SKM-1 (cell line): ENCODE results near the gene EMILIN1.
"Not testable (repeated sequence)": the region's sequence is repeated elsewhere in the genome, so short reads cannot be mapped to it uniquely, and the experiment has no call there.

Experiments used
- DNase-seq: peaks from one replicate; lab custom pipeline; 2025; ENCODE audit not compliant: unreplicated experiment; lab: John Stamatoyannopoulos, UW

EMILIN1 gene

DNA sequence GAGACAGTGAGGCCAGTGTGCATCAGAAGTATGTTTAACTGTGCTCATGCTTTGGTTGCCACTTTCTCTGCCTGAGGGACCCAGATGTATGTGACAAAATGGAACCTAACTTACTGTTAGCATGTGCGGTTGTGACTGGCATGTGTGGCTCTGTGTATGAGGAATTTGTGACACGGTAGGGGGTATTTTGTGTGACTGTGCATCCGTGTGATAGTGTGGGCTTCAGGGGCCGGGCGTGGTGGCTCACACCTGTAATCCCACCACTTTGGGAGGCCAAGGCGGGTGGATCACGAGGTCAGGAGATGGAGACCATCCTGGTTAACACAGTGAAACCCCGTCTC, 40.9 kb downstream of the EMILIN1 start:
- DNase-seq = not testable (repeated sequence)

DNA sequence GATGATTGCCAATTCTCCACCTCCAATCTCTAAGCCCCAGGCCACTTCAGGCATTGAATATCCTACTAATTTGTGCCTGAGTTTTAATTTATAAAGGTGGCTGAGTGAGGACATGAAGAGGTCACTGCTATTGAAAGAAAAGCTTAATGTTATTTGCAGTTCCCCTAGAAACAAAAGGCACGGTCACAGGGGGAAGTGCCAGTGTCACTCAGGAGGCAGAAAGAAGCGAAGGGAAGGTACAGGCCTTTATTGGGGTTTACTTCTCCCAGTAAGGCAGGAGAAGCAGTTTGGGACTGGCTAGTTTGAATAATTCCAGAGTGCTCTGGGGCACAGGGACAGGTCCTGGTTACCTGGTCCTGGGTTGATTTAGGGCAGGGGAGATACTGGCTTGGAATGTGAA, 43.5 kb downstream of the EMILIN1 start:
- no peak for DNase-seq

DNA sequence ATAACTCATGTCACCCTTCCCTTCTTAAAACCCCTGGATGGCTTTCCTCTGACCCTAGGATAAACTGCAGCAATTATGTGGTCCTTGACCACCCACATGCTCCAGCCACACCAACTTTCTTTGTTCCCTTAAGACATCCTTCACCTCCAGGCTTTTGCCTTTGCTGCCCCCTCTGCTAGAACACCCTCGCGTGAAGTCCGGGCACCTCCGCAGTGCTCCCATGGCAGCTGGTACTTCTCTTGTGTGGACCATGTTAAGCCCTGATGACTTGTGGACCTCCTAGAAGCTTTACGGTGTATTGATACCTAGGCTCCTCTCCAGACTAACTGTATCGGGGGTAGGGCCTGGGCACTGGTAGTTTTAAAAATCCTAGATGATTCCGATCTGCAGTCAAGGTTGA, 44.4 kb downstream of the EMILIN1 start:
- no peak for DNase-seq

DNA sequence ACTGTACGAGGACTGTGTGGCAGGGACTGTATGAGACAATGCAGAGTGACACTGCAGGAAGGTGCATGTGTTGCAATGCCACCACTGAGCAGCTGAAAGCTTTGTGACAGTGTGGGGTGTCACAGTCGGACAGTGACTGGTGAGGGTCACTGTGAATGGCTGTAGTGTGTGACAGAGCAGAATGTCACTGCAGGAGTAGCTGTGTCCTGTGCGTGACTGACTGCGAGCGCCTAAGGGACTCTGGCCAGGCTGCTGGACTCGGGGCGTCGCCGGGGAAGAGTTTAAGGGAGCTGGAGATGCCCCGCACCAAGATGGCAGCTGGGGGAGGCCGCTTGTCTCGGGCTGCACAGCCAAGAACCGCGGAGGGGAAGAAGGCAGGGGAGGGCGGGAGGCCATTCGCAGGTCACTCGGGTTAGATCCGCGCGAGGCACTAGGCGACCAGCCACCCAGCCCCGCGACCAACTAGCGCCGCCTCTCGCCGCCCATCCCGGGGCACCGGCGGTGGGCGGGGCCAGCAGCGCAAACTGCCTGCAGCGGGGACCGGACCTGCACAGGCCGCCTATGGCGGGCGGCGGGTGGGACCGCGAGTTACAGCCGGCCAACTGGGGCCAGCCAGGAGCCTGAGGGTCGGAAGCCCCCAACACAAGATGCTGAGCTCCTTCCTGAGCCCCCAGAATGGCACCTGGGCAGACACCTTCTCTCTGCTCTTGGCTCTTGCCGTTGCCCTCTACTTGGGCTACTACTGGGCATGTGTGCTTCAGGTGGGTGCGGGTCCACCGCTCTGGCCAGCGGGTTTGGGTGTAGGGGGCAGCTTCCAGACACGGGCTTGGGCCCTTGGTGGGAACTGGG, 45.1 kb downstream of the EMILIN1 start, which contains the start of gene ABHD1:
Gene ABHD1 (plus strand): TSS at position 514 of the 849 bp plus-strand sequence. CDS start 134 bp downstream, at position 648.
- DNase-seq = peak; percentile 48

DNA sequence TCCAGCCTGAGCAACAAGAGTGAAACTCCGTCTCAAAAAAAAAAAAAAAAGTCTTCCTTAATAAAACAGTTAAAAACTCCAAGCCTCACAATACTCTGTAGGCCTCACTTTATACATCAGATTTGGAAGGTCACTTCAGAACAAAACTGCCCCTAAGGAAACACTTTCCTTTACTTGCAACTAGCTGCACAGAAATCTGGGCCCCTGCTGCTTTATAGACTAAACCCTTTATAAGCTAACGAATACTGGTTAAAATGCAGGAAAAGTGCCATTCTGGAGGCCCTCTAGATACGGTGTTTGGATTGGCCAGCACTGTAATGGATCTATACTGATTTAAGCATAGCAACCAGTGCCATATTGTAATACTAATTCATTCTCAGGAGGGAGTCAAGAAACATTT, 46.7 kb downstream of the EMILIN1 start:
- no peak for DNase-seq

DNA sequence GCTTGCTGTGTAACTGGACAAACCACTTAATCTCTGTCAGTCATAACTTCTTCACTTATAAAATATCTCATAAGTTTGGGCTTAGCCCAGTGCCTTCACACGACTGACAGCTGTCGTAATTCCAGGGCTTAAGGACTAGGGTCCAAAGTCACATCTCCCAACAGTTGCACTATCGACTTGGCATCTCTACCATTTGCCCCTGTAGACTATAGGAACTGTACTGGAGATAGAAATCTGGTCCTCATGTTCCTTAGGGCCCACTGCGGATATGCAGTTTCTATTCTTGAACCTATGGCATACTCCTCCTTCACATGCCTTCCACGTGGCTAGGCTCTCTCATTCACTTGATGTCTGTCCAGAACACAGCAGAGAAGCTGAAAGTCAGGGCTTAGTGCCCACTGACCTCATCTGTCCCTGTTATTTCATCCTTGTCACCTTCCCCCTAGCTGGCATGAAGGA, 47.9 kb downstream of the EMILIN1 start:
- DNase-seq = no peak

DNA sequence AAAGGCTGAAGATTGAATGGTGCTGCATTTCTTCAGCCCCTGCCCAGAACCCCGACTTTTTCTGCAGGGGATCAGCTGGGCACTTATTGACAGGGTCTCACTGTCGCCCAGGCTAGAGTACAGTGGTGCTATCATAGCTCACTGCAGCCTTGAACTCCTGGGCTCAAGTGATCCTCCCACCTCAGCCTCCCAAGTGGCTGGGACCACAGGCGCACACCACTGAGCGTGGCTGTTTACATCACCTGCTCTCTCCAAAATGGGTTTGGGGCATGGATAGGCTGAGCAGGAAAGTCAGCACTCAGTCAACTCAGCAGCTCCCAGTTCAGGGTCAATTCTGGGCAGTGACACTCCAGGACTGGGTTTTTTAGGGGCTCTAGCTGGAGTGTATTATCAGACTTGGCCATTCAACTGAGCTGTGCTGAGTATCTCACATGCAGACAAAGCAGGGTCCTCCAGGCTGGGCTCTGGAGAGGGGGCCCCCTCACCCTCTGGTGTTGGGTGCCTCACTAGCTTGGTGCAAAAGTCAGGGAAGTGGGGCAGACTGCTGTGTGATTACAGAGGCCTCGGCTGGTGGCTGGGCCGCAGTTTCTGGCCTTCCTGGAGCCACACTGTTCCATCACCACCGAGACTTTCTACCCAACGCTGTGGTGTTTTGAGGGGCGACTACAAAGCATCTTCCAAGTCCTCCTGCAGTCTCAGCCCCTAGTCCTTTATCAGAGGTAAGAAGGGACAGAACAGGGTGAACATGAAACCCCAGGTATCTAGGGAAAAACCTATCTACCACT, 49.7 kb downstream of the EMILIN1 start:
- no peak for DNase-seq

DNA sequence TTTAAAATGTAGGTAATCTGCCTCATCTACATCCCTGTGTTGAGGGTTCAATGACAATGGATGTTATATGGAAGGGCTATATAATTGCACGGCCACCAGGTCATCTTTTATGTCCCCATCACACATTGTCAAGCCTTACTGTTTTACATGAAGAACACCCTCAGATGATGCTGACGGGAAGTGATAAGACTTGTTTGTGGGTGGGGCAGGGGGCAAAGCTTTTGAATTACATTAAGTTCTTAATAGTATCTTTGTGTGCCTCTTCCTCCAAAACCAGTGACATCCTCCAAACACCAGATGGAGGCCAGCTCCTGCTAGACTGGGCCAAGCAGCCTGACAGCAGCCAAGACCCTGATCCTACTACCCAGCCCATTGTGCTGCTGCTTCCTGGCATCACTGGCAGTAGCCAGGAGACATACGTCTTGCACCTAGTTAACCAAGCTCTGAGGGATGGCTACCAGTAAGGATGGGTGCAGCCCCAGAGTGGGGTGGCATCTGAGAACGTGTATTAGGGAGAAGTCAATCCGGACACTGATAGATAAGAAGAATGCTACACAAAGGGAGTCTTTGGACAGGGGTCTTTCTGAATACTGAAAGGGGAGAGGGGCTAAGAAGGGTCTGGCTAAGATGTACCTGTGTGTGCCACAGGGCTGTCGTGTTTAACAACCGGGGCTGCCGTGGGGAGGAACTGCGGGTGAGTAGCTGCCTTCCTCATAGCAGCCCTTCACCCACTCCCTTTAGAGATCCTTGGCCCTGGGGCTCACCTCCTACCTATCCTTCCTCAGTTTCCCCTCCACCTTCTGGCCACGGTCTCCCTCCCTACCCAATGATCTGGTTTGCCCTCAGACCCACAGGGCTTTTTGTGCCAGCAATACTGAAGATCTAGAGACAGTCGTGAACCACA, 50.5 kb downstream of the EMILIN1 start:
- DNase-seq = no peak

DNA sequence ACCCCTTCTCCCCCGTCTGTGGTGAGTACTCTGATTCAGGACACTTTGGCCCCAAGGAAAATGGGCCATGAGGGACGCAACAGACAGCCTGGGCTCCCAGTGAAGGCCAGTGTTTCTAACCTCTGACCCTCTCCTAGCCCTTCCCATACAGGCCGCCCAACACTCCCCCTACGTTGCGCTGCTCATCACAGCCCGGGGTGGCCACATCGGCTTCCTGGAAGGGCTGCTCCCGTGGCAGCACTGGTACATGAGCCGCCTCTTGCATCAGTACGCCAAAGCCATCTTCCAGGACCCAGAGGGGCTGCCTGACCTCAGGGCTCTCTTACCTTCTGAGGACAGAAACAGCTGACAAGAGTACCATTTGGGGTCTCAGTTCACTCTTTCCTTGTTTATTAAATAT, 52.0 kb downstream of the EMILIN1 start:
- no peak for DNase-seq

DNA sequence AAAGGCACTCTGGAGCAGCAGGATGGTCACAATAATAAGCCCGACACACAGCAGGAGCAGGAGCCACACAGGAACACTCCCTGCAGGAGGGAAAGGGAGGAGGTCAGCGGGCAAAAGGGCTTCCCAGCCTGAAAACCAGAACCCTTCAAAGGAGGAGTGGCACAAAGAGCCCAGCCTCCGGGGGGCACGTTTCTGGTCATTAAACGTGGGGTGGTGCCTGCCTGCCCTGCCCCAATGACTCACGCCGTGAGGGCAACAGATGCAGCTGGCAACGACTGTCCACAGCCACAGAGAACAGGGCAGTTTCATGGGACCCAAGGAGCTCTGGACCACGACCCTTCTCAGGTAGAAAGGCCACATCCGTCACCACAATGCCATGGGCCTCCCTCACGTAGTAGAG, 53.0 kb downstream of the EMILIN1 start:
- DNase-seq = no peak

DNA sequence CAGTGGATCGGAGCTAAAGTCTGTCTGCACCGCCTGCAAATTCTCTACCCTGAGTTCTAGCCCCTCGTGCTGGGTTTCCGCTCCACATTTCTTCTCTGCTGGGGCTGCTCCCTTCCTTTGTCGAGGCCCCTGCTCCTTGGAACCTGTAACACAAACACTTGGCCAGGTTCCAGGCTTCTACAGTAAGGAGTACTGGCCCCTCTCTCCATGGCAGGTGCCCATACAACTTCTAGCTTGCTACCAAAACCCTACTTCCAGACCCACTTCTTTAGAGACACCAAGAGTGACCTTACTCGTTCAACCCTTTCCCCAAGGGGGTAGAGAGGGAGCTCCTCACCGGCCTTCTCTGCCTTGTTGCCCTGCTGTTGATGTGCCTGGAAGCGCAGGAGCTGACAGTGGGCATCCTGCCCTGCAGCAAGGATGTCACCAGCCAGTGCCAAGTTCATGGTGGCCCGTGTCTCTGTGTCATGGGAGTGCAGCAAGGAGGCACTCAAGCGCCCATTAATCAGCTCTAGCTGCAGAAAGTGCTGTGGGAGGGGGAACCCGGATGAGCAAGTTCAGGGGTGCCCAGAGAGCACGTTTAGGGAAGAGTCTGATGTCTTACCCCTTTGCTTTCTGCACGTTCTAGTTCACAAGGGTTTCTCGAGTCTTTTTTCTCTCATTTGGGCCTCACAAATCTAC, 54.9 kb downstream of the EMILIN1 start:
- no peak for DNase-seq

DNA sequence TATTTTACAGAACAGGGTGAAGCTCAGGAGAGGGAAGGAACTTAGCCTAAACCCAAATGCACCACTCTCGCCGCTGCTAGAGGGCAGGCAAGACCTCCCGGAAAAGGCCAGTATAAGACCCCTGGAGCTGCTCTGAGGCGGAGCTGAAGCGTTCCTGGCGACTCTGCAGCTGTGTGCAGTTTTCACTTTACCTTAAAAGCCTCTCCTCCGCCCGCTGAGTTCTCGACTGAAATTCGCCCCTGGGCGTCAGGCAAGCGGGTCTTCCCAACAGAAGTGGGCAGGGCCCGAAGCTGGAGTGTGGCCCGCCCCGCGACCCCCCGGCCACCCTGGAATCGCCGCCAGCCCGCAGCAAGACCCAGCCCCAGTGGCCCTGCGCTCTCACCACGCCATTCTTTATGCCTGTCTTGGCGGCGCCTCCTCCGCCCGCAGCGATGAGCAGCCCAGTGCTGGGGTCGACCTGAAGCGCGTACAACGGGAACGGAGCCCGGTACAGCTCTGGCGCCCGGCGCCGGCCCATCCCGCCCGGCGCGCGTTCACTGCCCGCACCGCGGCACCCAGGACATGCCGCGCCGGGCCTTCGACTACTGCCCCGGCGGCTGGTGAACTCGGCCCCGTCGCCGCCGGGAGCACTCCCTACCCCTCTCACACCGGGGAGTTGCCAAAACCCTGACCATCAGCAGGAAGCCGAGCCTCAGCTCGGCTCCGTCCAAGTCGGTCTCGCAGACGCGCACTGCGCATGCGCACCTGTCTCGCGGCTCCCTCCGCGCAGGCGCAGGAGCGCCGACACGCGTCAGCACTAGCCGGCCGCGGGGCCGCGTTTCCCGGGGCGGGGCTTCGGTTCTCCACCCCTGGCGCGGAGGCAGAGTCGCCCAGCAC, 55.7 kb downstream of the EMILIN1 start, which contains the start of gene PREB:
Gene PREB (minus strand): TSS at position 732 of the 876 bp plus-strand sequence. CDS start 215 bp downstream, at position 517.
- DNase-seq = peak; percentile 89

DNA sequence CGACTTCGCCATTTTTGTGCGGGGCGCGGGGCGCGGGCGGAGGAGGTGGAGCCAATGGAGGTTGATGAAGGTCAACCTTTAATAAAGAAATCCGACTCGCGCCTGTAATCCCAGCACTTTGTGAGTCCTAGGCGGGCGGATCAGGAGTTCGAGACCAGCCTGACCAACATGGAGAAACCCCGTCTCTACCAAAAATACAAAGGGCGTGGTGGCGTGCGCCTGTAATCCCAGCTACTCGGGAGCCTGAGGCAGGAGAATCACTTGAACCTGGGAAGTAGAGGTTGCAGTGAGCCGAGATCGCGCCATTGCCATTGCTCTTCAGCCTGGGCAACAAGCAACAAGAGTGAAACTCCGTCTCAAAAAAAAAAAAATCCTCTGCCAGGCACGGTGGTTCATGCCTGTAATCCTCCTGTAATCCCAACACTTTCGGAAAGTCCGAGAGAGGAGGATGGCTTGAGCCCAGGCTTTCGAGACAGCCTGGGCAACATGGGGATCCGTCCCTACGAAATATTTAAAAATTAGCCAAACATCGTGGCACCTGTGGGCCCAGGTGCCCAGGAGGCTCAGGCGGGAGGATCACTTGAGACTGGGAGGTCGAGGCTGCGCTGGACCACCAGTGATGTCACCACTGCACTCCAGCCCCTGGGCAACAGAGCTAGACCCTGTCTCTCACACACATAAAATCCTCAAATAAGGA, 56.5 kb downstream of the EMILIN1 start:
- DNase-seq = no peak

DNA sequence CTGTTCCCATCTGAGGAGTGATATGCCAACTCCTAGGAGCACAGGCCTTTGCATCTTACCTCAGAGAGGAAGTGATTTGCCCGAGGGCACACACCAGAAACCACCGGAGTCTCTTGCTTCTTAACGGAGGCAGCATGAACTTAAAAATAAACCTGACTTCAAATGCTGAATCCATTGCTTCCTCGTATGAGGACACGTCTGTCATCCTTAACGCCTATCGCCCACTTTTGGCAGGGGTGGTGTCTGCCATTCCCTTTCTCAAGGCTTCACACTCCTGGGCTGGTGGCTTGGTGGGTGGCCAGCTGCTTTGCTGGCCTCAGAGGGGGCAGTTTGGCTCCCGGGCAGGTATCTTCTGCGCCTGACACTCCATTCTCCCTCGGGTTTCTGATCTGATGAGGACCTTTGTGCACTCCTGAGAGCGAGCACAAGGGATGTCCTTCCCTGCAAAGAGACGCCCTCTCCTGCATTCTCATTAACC, 57.1 kb downstream of the EMILIN1 start:
- no peak for DNase-seq
